OCI-LY3 (cell line): ENCODE data around the gene TMEFF1.

Source experiments
- CTCF ChIP-seq: fragments of 200-600, 300-600 bp; sonication (generic); IDR thresholded peaks from 2 replicates; pipeline ENCODE4 v1.5.1; 2014; ENCODE audit warnings: antibody characterized with exemption, low read length, low read depth
- EZH2phosphoT487 ChIP-seq: fragments of 200-600 bp; shearing (Covaris generic); IDR thresholded peaks from 2 replicates; pipeline ENCODE4 v1.6.1; 2018; ENCODE audit warnings: antibody characterized with exemption, mixed run types, low read depth

DNA sequence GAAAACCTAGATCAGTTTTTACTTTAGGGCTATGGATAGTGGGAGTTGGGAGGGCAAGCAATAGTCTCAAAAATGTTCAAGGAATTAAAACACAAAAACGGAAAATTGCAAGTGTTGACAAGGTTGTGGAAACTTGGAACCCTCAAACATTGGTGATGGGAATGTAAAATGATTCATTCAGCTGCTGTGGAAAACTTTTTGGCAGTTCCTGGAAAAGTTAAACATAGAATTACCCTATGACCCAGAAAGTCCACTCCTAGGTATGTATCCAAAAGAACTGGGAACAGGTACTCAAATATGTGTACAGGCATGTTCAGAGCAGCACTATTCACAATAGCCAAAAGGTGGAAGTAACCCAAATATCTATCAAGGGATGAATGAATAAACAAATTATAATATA, 47.2 kb upstream of the TMEFF1 start:
- no peak for TF ChIP-seq EZH2phosphoT487
- no peak for TF ChIP-seq CTCF
